H9 (cell line): ENCODE measurements around the gene LPAR1. TPM values are rescaled to one million over a fixed set of nuclear protein-coding genes. Genes with fewer than 3 reads are reported as not detected.

Source experiments
- DNase-seq: peaks from one replicate; pipeline ENCODE4 v3.0.0-alpha.2; 2017
- H2AFZ ChIP-seq: one replicate; pipeline ENCODE4 v1.6.1; 2013; ENCODE audit warnings: mild to moderate bottlenecking, low read length, control low read depth, moderate library complexity
- H2AK5ac ChIP-seq: 2 replicates; pipeline ENCODE4 v1.6.1; 2013; ENCODE audit warnings: low read length, control low read depth, mixed read lengths; ENCODE audit not compliant: insufficient read length
- H2BK120ac ChIP-seq: one replicate; pipeline ENCODE4 v1.6.1; 2013; ENCODE audit warnings: low read depth, mild to moderate bottlenecking, low read length, control low read depth, inconsistent platforms; ENCODE audit not compliant: poor library complexity, severe bottlenecking
- H2BK12ac ChIP-seq: 2 replicates; pipeline ENCODE4 v1.6.1; 2013; ENCODE audit warnings: low read length, control low read depth, mixed read lengths, low read depth; ENCODE audit not compliant: insufficient read length
- H2BK15ac ChIP-seq: 2 replicates; pipeline ENCODE4 v1.6.1; 2013; ENCODE audit warnings: low read depth, low read length, control low read depth
- H2BK20ac ChIP-seq: one replicate; pipeline ENCODE4 v1.6.1; 2013; ENCODE audit warnings: low read depth, mild to moderate bottlenecking, low read length, control low read depth, inconsistent platforms; ENCODE audit not compliant: poor library complexity, severe bottlenecking
- H2BK5ac ChIP-seq: 2 replicates; pipeline ENCODE4 v1.6.1; 2013; ENCODE audit warnings: low read length, control low read depth, mixed read lengths; ENCODE audit not compliant: insufficient read length
- H3K14ac ChIP-seq: 2 replicates; pipeline ENCODE4 v1.6.1; 2013; ENCODE audit warnings: low read length, control low read depth; ENCODE audit not compliant: insufficient read depth
- H3K18ac ChIP-seq: 2 replicates; pipeline ENCODE4 v1.6.1; 2013; ENCODE audit warnings: low read depth, mild to moderate bottlenecking, mixed read lengths, low read length, control low read depth; ENCODE audit not compliant: insufficient read length
- H3K23ac ChIP-seq: 2 replicates; pipeline ENCODE4 v1.6.1; 2013; ENCODE audit warnings: low read length, control low read depth, mixed read lengths, low read depth; ENCODE audit not compliant: insufficient read length
- H3K23me2 ChIP-seq: 2 replicates; pipeline ENCODE4 v1.6.1; 2013; ENCODE audit warnings: low read depth, mild to moderate bottlenecking, mixed read lengths, low read length, control low read depth; ENCODE audit not compliant: insufficient read length, poor library complexity, severe bottlenecking
- H3K27ac ChIP-seq: 2 replicates; pipeline ENCODE4 v1.5.1; 2013; ENCODE audit warnings: low read length, control low read depth, mixed read lengths, low read depth; ENCODE audit not compliant: insufficient read length
- H3K27me3 ChIP-seq: 2 replicates; pipeline ENCODE4 v1.6.1; 2013; ENCODE audit warnings: low read length, control low read depth, inconsistent platforms; ENCODE audit not compliant: insufficient read depth
- H3K4ac ChIP-seq: 2 replicates; pipeline ENCODE4 v1.6.1; 2013; ENCODE audit warnings: low read depth, mild to moderate bottlenecking, control low read depth, inconsistent platforms, low read length, moderate library complexity
- H3K4me1 ChIP-seq: 2 replicates; pipeline ENCODE4 v1.6.1; 2013; ENCODE audit warnings: low read length, control low read depth, inconsistent platforms; ENCODE audit not compliant: insufficient read depth
- H3K4me2 ChIP-seq: 2 replicates; pipeline ENCODE4 v1.6.1; 2013; ENCODE audit warnings: low read length, control low read depth, mixed read lengths; ENCODE audit not compliant: insufficient read length, insufficient read depth
- H3K56ac ChIP-seq: 2 replicates; pipeline ENCODE4 v1.6.1; 2013; ENCODE audit warnings: low read depth, mild to moderate bottlenecking, mixed read lengths, low read length, control low read depth; ENCODE audit not compliant: insufficient read length
- H3K79me1 ChIP-seq: 2 replicates; pipeline ENCODE4 v1.6.1; 2013; ENCODE audit warnings: low read depth, mild to moderate bottlenecking, moderate library complexity, low read length, control low read depth, inconsistent platforms; ENCODE audit not compliant: insufficient read depth, poor library complexity, severe bottlenecking
- H3K79me2 ChIP-seq: 2 replicates; pipeline ENCODE4 v1.6.1; 2013; ENCODE audit warnings: low read length, control low read depth, inconsistent platforms; ENCODE audit not compliant: insufficient read depth
- H3K9ac ChIP-seq: 2 replicates; pipeline ENCODE4 v1.6.1; 2013; ENCODE audit warnings: low read length, control low read depth, mixed read lengths; ENCODE audit not compliant: insufficient read length; ENCODE audit errors: extremely low read depth
- H3K9me3 ChIP-seq: one replicate; pipeline ENCODE4 v1.6.1; 2013; ENCODE audit warnings: low read depth, low read length, inconsistent platforms; ENCODE audit not compliant: control insufficient read depth
- H3T11ph ChIP-seq: one replicate; pipeline ENCODE4 v1.6.1; 2013; ENCODE audit warnings: mild to moderate bottlenecking, low read length, control low read depth, inconsistent platforms
- H4K20me1 ChIP-seq: one replicate; pipeline ENCODE4 v1.6.1; 2013; ENCODE audit not compliant: control insufficient read depth, insufficient read length, insufficient read depth
- H4K5ac ChIP-seq: 2 replicates; pipeline ENCODE4 v1.6.1; 2013; ENCODE audit warnings: low read depth, mild to moderate bottlenecking, mixed read lengths, low read length, control low read depth; ENCODE audit not compliant: insufficient read length
- H4K8ac ChIP-seq: replicated peaks from 2 replicates; pipeline ENCODE4 v1.6.1; 2013; ENCODE audit warnings: low read length, control low read depth, mixed read lengths, low read depth; ENCODE audit not compliant: insufficient read length
- H4K91ac ChIP-seq: 2 replicates; pipeline ENCODE4 v1.6.1; 2013; ENCODE audit warnings: low read depth, mild to moderate bottlenecking, moderate library complexity, mixed read lengths, low read length, control low read depth; ENCODE audit not compliant: insufficient read length
- H3K27ac Mint-ChIP-seq, 3 experiments: 2 replicates in 2 of 3; 3 replicates in 1 of 3; pipeline ENCODE4 v1.8.0; 2020 to 2021; ENCODE audit warnings: mixed read lengths in 3 of 3, mild to moderate bottlenecking in 1 of 3, moderate library complexity in 1 of 3
- H3K27me3 Mint-ChIP-seq: 2 replicates; pipeline ENCODE4 v1.8.0; 2021; ENCODE audit warnings: low read depth, mild to moderate bottlenecking, moderate library complexity, mixed read lengths
- H3K36me3 Mint-ChIP-seq, 3 experiments: 2 replicates in 2 of 3; 3 replicates in 1 of 3; pipeline ENCODE4 v1.8.0; 2020 to 2021; ENCODE audit warnings: low read depth in 3 of 3, mixed read lengths in 3 of 3; ENCODE audit not compliant: insufficient read depth in 1 of 3
- H3K4me1 Mint-ChIP-seq, 2 experiments: 2 replicates each; pipeline ENCODE4 v1.8.0; 2020; ENCODE audit warnings: mixed read lengths in 2 of 2
- H3K4me3 Mint-ChIP-seq, 2 experiments: 2 replicates in 1 of 2; 3 replicates in 1 of 2; pipeline ENCODE4 v1.8.0; 2020 to 2021; ENCODE audit warnings: mild to moderate bottlenecking in 2 of 2, mixed read lengths in 2 of 2, moderate library complexity in 1 of 2
- H3K9me3 Mint-ChIP-seq, 2 experiments: 2 replicates in 1 of 2; 3 replicates in 1 of 2; pipeline ENCODE4 v1.8.0; 2020; ENCODE audit warnings: mild to moderate bottlenecking in 2 of 2, mixed read lengths in 2 of 2, moderate library complexity in 1 of 2
- WGBS: extraction: QIAGEN DNeasy Blood & Tissue Kit; methylation state at CpG from one replicate; pipeline ENCODE4 v1.1.7; 2013; ENCODE audit warnings: missing lambda C conversion rate, low lambda C conversion rate, mixed read lengths; ENCODE audit not compliant: insufficient read length; ENCODE audit errors: extremely low coverage; 5-methylcytosine and 5-hydroxymethylcytosine counted together
- total RNA-seq: library from RNA; stranded (reverse); gene quantifications from 2 replicates; pipeline ENCODE4 v1.2.1, GENCODE V29; 2021
- TF ChIP-seq, protein P1 (sequence below): fragments of 200-600 bp; sonication (generic); conservative IDR thresholded peaks from 3 replicates; pipeline ENCODE4 v1.8.0; 2021; ENCODE audit warnings: antibody characterized with exemption, mild to moderate bottlenecking

Gene LPAR1
- total RNA-seq, 1 experiment from 2014 or later, result 1.3 TPM

DNA sequence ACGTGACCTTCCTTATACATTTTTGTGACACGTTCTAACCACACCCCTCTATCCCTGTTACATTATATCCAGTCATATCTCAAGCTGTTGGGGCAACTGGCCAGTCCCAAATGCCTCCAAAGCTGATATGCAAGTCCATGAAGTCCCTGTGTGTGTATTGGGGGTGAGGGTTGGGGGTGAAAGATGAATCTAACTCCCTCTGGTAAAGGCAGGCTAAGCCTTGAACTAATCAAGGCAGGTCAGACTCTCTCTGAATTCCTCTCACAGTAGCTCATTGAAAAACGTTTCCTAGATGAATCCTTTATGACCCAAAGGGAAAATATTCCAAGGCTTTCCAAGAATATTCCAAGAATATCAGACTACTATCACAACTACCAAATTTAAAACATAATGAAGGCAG, 195.3 kb downstream of the LPAR1 start:
- H3K18ac ChIP-seq, result no peak overlapping the region
- no peak overlapping the region for H3K56ac ChIP-seq
- H3K4me2 ChIP-seq, result no peak overlapping the region
- H3T11ph ChIP-seq, result no peak overlapping the region
- DNase-seq, result no peak
- H3K27me3 ChIP-seq, result no peaks in the 10 kb centered on the region
- no peak overlapping the region for H2BK120ac ChIP-seq
- no peak overlapping the region for H2BK12ac ChIP-seq
- no peak overlapping the region for H3K14ac ChIP-seq
- Mint-ChIP-seq H3K4me3 (no peak overlapping the region), H3K9me3 (no peaks in the 10 kb centered on the region), H3K27ac (no peak overlapping the region), H3K36me3 (no peaks in the 10 kb centered on the region), H3K4me1 (no peaks in the 10 kb centered on the region), H3K27me3 (no peaks in the 10 kb centered on the region)
- H3K79me1 ChIP-seq, result no peaks in the 10 kb centered on the region
- TF ChIP-seq, protein P1, sequence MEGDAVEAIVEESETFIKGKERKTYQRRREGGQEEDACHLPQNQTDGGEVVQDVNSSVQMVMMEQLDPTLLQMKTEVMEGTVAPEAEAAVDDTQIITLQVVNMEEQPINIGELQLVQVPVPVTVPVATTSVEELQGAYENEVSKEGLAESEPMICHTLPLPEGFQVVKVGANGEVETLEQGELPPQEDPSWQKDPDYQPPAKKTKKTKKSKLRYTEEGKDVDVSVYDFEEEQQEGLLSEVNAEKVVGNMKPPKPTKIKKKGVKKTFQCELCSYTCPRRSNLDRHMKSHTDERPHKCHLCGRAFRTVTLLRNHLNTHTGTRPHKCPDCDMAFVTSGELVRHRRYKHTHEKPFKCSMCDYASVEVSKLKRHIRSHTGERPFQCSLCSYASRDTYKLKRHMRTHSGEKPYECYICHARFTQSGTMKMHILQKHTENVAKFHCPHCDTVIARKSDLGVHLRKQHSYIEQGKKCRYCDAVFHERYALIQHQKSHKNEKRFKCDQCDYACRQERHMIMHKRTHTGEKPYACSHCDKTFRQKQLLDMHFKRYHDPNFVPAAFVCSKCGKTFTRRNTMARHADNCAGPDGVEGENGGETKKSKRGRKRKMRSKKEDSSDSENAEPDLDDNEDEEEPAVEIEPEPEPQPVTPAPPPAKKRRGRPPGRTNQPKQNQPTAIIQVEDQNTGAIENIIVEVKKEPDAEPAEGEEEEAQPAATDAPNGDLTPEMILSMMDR, result no peak
- no peak overlapping the region for H2BK5ac ChIP-seq
- H3K23ac ChIP-seq, result no peak overlapping the region
- no peak overlapping the region for H2AFZ ChIP-seq
- no peaks in the 10 kb centered on the region for H3K23me2 ChIP-seq
- H2BK15ac ChIP-seq, result no peak overlapping the region
- H4K8ac ChIP-seq, result no peak overlapping the region
- H2BK20ac ChIP-seq, result no peak overlapping the region
- H3K4me1 ChIP-seq, result no peaks in the 10 kb centered on the region
- no peak overlapping the region for H4K91ac ChIP-seq
- H3K9me3 ChIP-seq, result no peaks in the 10 kb centered on the region
- H3K79me2 ChIP-seq, result no peaks in the 10 kb centered on the region
- no peak overlapping the region for H2AK5ac ChIP-seq
- H3K27ac ChIP-seq, result no peak overlapping the region
- no peaks in the 10 kb centered on the region for H4K20me1 ChIP-seq
- no CpG with 5 or more reads among the region's 3 CpGs for WGBS
- no peak overlapping the region for H3K9ac ChIP-seq
- no peak overlapping the region for H4K5ac ChIP-seq
- H3K4ac ChIP-seq, result no peak overlapping the region
